NCI-H146 (cell line): ENCODE data around the gene KDM4C.

Experiments
- DNase-seq: peaks from one replicate; lab custom pipeline; 2025; lab: John Stamatoyannopoulos, UW

Gene KDM4C

GRCh38 chr9:6869081-6869948, 111.5 kb downstream of the KDM4C start:
- no peak for DNase-seq

GRCh38 chr9:6870149-6870548, 112.4 kb downstream of the KDM4C start:
- no peak for DNase-seq

- no peak for DNase-seq
Observed at GRCh38 chr9:6870650-6871477, 113.1 kb downstream of the KDM4C start.

GRCh38 chr9:6873857-6874256, 116.1 kb downstream of the KDM4C start:
- DNase-seq: no peak

GRCh38 chr9:6876195-6876894, 118.6 kb downstream of the KDM4C start:
- DNase-seq: no peak

- no peak for DNase-seq
Observed at GRCh38 chr9:6877671-6878161, 119.9 kb downstream of the KDM4C start.

GRCh38 chr9:6880626-6881025, 122.9 kb downstream of the KDM4C start:
- no peak for DNase-seq

- no peak for DNase-seq
Observed at GRCh38 chr9:6884101-6884500, 126.3 kb downstream of the KDM4C start.

- DNase-seq: no peak
Observed at GRCh38 chr9:6884990-6885389, 127.2 kb downstream of the KDM4C start.

- no peak for DNase-seq
Observed at GRCh38 chr9:6887051-6887450, 129.3 kb downstream of the KDM4C start.

GRCh38 chr9:6889868-6890267, 132.1 kb downstream of the KDM4C start:
- no peak for DNase-seq

- DNase-seq: peak; percentile 19
Observed at GRCh38 chr9:6893350-6894131, 135.8 kb downstream of the KDM4C start.

GRCh38 chr9:6894135-6894534, 136.4 kb downstream of the KDM4C start:
- no peak for DNase-seq

- no peak for DNase-seq
Observed at GRCh38 chr9:6895754-6896153, 138.0 kb downstream of the KDM4C start.

- DNase-seq: no peak
Observed at GRCh38 chr9:6896562-6896961, 138.8 kb downstream of the KDM4C start.

GRCh38 chr9:6897207-6897822, 139.5 kb downstream of the KDM4C start:
- DNase-seq: no peak

- no peak for DNase-seq
Observed at GRCh38 chr9:6897898-6898302, 140.1 kb downstream of the KDM4C start.

GRCh38 chr9:6899274-6899673, 141.5 kb downstream of the KDM4C start:
- no peak for DNase-seq

- no peak for DNase-seq
Observed at GRCh38 chr9:6900440-6900883, 142.7 kb downstream of the KDM4C start.

- no peak for DNase-seq
Observed at GRCh38 chr9:6901180-6901579, 143.4 kb downstream of the KDM4C start.

- DNase-seq: no peak
Observed at GRCh38 chr9:6902423-6902822, 144.7 kb downstream of the KDM4C start.
